ENCODE data around the gene GMPPB. TPM values are rescaled to one million over a fixed set of nuclear protein-coding genes. Genes with fewer than 3 reads are reported as not detected.
"Not testable (repeated sequence)": the region's sequence is repeated elsewhere in the genome, so short reads cannot be mapped to it uniquely, and the experiment has no call there.

GMPPB gene
- total RNA-seq (2014; rRNA removed; shearing (Covaris generic)): 24.3 and 24.6 TPM in 2 replicates
- polyA plus RNA-seq (2015; cell fraction: cytosol; rRNA removed): 22.7 and 24.4 TPM in 2 replicates
- 47.2 and 55.8 TPM in 2 replicates for polyA plus RNA-seq (2015; cell fraction: nucleus; rRNA removed)

- DNase-seq (ENCODE audit: low read depth, low spot score): peak; percentile 97
- in situ Hi-C loops (cut with HindIII; ENCODE audit: low pct_unique_long_range_greater_than_20kb, low sequenced_read_pairs): no loop called here
Measured at GRCh38 chr3:49723628-49724551, at the start of gene GMPPB. GMPPB (minus strand) TSS chr3:49723951; CDS start chr3:49723726, 225 bp downstream.

- in situ Hi-C loops (cut with HindIII; ENCODE audit: low pct_unique_long_range_greater_than_20kb, low sequenced_read_pairs): no loop called here
- no peak for DNase-seq (ENCODE audit: low read depth, low spot score)
Measured at GRCh38 chr3:49772703-49773102, 49.0 kb upstream of the GMPPB start.

- in situ Hi-C loops (cut with HindIII; ENCODE audit: low pct_unique_long_range_greater_than_20kb, low sequenced_read_pairs): no loop called here
- DNase-seq (ENCODE audit: low read depth, low spot score): no peak
Measured at GRCh38 chr3:49771340-49771938, 47.7 kb upstream of the GMPPB start.

- in situ Hi-C loops (cut with HindIII; ENCODE audit: low pct_unique_long_range_greater_than_20kb, low sequenced_read_pairs): no loop called here
- no peak for DNase-seq (ENCODE audit: low read depth, low spot score)
Measured at GRCh38 chr3:49769926-49770325, 46.2 kb upstream of the GMPPB start.

- in situ Hi-C loops (cut with HindIII; ENCODE audit: low pct_unique_long_range_greater_than_20kb, low sequenced_read_pairs): no loop called here
- no peak for DNase-seq (ENCODE audit: low read depth, low spot score)
Measured at GRCh38 chr3:49769286-49769915, 45.6 kb upstream of the GMPPB start.

- DNase-seq (ENCODE audit: low read depth, low spot score): no peak
- in situ Hi-C loops (cut with HindIII; ENCODE audit: low pct_unique_long_range_greater_than_20kb, low sequenced_read_pairs): no loop called here
Measured at GRCh38 chr3:49763981-49764380, 40.2 kb upstream of the GMPPB start.

GRCh38 chr3:49761661-49762060 lies 37.9 kb upstream of the GMPPB start:
- no peak for DNase-seq (ENCODE audit: low read depth, low spot score)
- in situ Hi-C loops (cut with HindIII; ENCODE audit: low pct_unique_long_range_greater_than_20kb, low sequenced_read_pairs): no loop called here

- no peak for DNase-seq (ENCODE audit: low read depth, low spot score)
- in situ Hi-C loops (cut with HindIII; ENCODE audit: low pct_unique_long_range_greater_than_20kb, low sequenced_read_pairs): no loop called here
Measured at GRCh38 chr3:49759226-49759625, 35.5 kb upstream of the GMPPB start.

GRCh38 chr3:49757197-49757596 lies 33.4 kb upstream of the GMPPB start:
- no peak for DNase-seq (ENCODE audit: low read depth, low spot score)
- in situ Hi-C loops (cut with HindIII; ENCODE audit: low pct_unique_long_range_greater_than_20kb, low sequenced_read_pairs): no loop called here

GRCh38 chr3:49756036-49756435 lies 32.3 kb upstream of the GMPPB start:
- in situ Hi-C loops (cut with HindIII; ENCODE audit: low pct_unique_long_range_greater_than_20kb, low sequenced_read_pairs): no loop called here
- no peak for DNase-seq (ENCODE audit: low read depth, low spot score)

GRCh38 chr3:49754536-49754935 lies 30.8 kb upstream of the GMPPB start:
- in situ Hi-C loops (cut with HindIII; ENCODE audit: low pct_unique_long_range_greater_than_20kb, low sequenced_read_pairs): no loop called here
- DNase-seq (ENCODE audit: low read depth, low spot score): no peak

GRCh38 chr3:49751501-49751900 lies 27.8 kb upstream of the GMPPB start:
- in situ Hi-C loops (cut with HindIII; ENCODE audit: low pct_unique_long_range_greater_than_20kb, low sequenced_read_pairs): no loop called here
- DNase-seq (ENCODE audit: low read depth, low spot score): no peak

- in situ Hi-C loops (cut with HindIII; ENCODE audit: low pct_unique_long_range_greater_than_20kb, low sequenced_read_pairs): no loop called here
- DNase-seq (ENCODE audit: low read depth, low spot score): no peak
Measured at GRCh38 chr3:49750056-49750455, 26.3 kb upstream of the GMPPB start.

- DNase-seq (ENCODE audit: low read depth, low spot score); in situ Hi-C loops (cut with HindIII; ENCODE audit: low pct_unique_long_range_greater_than_20kb, low sequenced_read_pairs): not testable (repeated sequence)
Measured at GRCh38 chr3:49748874-49749273, 25.1 kb upstream of the GMPPB start.

GRCh38 chr3:49747792-49748480 lies 24.2 kb upstream of the GMPPB start:
- DNase-seq (ENCODE audit: low read depth, low spot score): no peak
- in situ Hi-C loops (cut with HindIII; ENCODE audit: low pct_unique_long_range_greater_than_20kb, low sequenced_read_pairs): no loop called here

GRCh38 chr3:49745986-49746385 lies 22.2 kb upstream of the GMPPB start:
- in situ Hi-C loops (cut with HindIII; ENCODE audit: low pct_unique_long_range_greater_than_20kb, low sequenced_read_pairs): no loop called here
- DNase-seq (ENCODE audit: low read depth, low spot score): no peak

- in situ Hi-C loops (cut with HindIII; ENCODE audit: low pct_unique_long_range_greater_than_20kb, low sequenced_read_pairs): no loop called here
- no peak for DNase-seq (ENCODE audit: low read depth, low spot score)
Measured at GRCh38 chr3:49740427-49740826, 16.7 kb upstream of the GMPPB start.

All from SK-MEL-5 (cell line).